Measurements from ENCODE around the gene TOMM7.
"Not testable (repeated sequence)": the region's sequence is repeated elsewhere in the genome, so short reads cannot be mapped to it uniquely, and the experiment has no call there.

TOMM7 gene

GRCh38 chr7:22783421-22783820 is 39.2 kb downstream of the TOMM7 start:
- no peak for DNase-seq (ENCODE audit: low read depth)

GRCh38 chr7:22782616-22783232 is 39.9 kb downstream of the TOMM7 start:
- peak; percentile 35 for DNase-seq (ENCODE audit: low read depth)

GRCh38 chr7:22781230-22781711 is 41.4 kb downstream of the TOMM7 start:
- peak; percentile 26 for DNase-seq (ENCODE audit: low read depth)

GRCh38 chr7:22779730-22780323 is 42.8 kb downstream of the TOMM7 start:
- DNase-seq (ENCODE audit: low read depth): not testable (repeated sequence)

GRCh38 chr7:22776964-22777363 is 45.7 kb downstream of the TOMM7 start:
- no peak for DNase-seq (ENCODE audit: low read depth)

- DNase-seq (ENCODE audit: low read depth): no peak
These were observed 49.8 kb downstream of the TOMM7 start for GRCh38 chr7:22772885-22773284.

GRCh38 chr7:22771872-22772228 is 50.8 kb downstream of the TOMM7 start:
- DNase-seq (ENCODE audit: low read depth): no peak

GRCh38 chr7:22771194-22771871 is 51.3 kb downstream of the TOMM7 start:
- DNase-seq (ENCODE audit: low read depth): no peak

GRCh38 chr7:22765609-22766008 is 57.0 kb downstream of the TOMM7 start:
- no peak for DNase-seq (ENCODE audit: low read depth)
